ENCODE results near the gene SUCNR1. TPM values are rescaled to one million over a fixed set of nuclear protein-coding genes. Genes with fewer than 3 reads are reported as not detected.
"Not testable (repeated sequence)": the region's sequence is repeated elsewhere in the genome, so short reads cannot be mapped to it uniquely, and the experiment has no call there.

The SUCNR1 gene
- total RNA-seq: 1.8 TPM
- long read RNA-seq, full-length matches to known transcripts: 9 of 10 reads
- long read RNA-seq, partial matches to known transcripts: 0 of 10 reads
- long read RNA-seq, other reads (novel, unspliced or antisense): 1 of 10 reads

GRCh38 chr3:151873398-151873797, at the start of gene SUCNR1:
Gene SUCNR1 (plus strand): TSS chr3:151873643. CDS start chr3:151879893, 6,250 bp downstream.
- DNase-seq (ENCODE audit: low spot score): no peak

GRCh38 chr3:151827816-151828215, 45.6 kb upstream of the SUCNR1 start:
- DNase-seq (ENCODE audit: low spot score): no peak

- DNase-seq (ENCODE audit: low spot score): no peak
Observed at GRCh38 chr3:151835751-151836525, 37.5 kb upstream of the SUCNR1 start.

GRCh38 chr3:151837057-151837456, 36.4 kb upstream of the SUCNR1 start:
- DNase-seq (ENCODE audit: low spot score): no peak

GRCh38 chr3:151838574-151839312, 34.7 kb upstream of the SUCNR1 start:
- DNase-seq (ENCODE audit: low spot score): no peak

- no peak for DNase-seq (ENCODE audit: low spot score)
Observed at GRCh38 chr3:151839313-151839631, 34.2 kb upstream of the SUCNR1 start.

- DNase-seq (ENCODE audit: low spot score): no peak
Observed at GRCh38 chr3:151841801-151842200, 31.6 kb upstream of the SUCNR1 start.

- DNase-seq (ENCODE audit: low spot score): no peak
Observed at GRCh38 chr3:151843275-151843674, 30.2 kb upstream of the SUCNR1 start.

GRCh38 chr3:151845306-151845905, 28.0 kb upstream of the SUCNR1 start:
- no peak for DNase-seq (ENCODE audit: low spot score)

- not testable (repeated sequence) for DNase-seq (ENCODE audit: low spot score)
Observed at GRCh38 chr3:151850065-151850464, 23.4 kb upstream of the SUCNR1 start.

GRCh38 chr3:151852074-151852811, 21.2 kb upstream of the SUCNR1 start:
- DNase-seq (ENCODE audit: low spot score): no peak

- DNase-seq (ENCODE audit: low spot score): no peak
Observed at GRCh38 chr3:151856118-151856517, 17.3 kb upstream of the SUCNR1 start.

- DNase-seq (ENCODE audit: low spot score): no peak
Observed at GRCh38 chr3:151856641-151857040, 16.8 kb upstream of the SUCNR1 start.

- DNase-seq (ENCODE audit: low spot score): no peak
Observed at GRCh38 chr3:151859233-151859673, 14.2 kb upstream of the SUCNR1 start.

- no peak for DNase-seq (ENCODE audit: low spot score)
Observed at GRCh38 chr3:151859905-151860304, 13.5 kb upstream of the SUCNR1 start.

GRCh38 chr3:151863611-151864010, 9.8 kb upstream of the SUCNR1 start:
- no peak for DNase-seq (ENCODE audit: low spot score)

- DNase-seq (ENCODE audit: low spot score): no peak
Observed at GRCh38 chr3:151864423-151865101, 8.9 kb upstream of the SUCNR1 start.

- no peak for DNase-seq (ENCODE audit: low spot score)
Observed at GRCh38 chr3:151866711-151867410, 6.6 kb upstream of the SUCNR1 start.

- DNase-seq (ENCODE audit: low spot score): no peak
Observed at GRCh38 chr3:151867666-151868065, 5.8 kb upstream of the SUCNR1 start.

- no peak for DNase-seq (ENCODE audit: low spot score)
Observed at GRCh38 chr3:151869181-151869580, 4.3 kb upstream of the SUCNR1 start.
